SU-DHL-6 (cell line): ENCODE data around the gene NEFH.

ENCODE experiments used
- H2AFZ ChIP-seq: fragments of 200-600 bp; sonication (generic); 2 replicates; pipeline ENCODE4 v1.6.1; 2014; ENCODE audit warnings: low read depth, mild to moderate bottlenecking, moderate library complexity, mixed read lengths, antibody characterized with exemption, low read length; ENCODE audit not compliant: severe bottlenecking
- H3F3A ChIP-seq: fragments of 200-600 bp; shearing (Covaris generic); 2 replicates; pipeline ENCODE4 v1.6.0; 2016; ENCODE audit warnings: antibody characterized with exemption, mild to moderate bottlenecking; ENCODE audit not compliant: insufficient read depth
- H3K27ac ChIP-seq: fragments of 200-600 bp; sonication (generic); 2 replicates; pipeline ENCODE4 v1.5.1; 2016; ENCODE audit warnings: low read depth, mild to moderate bottlenecking, low read length, moderate library complexity, mixed read lengths
- H3K27me3 ChIP-seq: fragments of 200-600 bp; sonication (generic), shearing (Covaris generic); 2 replicates; pipeline ENCODE4 v1.6.0; 2014; ENCODE audit warnings: mild to moderate bottlenecking, low read length
- H3K36me3 ChIP-seq: fragments of 200-600 bp; sonication (generic); 2 replicates; pipeline ENCODE4 v1.6.1; 2014; ENCODE audit warnings: mild to moderate bottlenecking, low read length, mixed read lengths
- H3K4me2 ChIP-seq: fragments of 300-600, 200-600 bp; shearing (Covaris generic), sonication (generic); 2 replicates; pipeline ENCODE4 v1.6.0; 2014; ENCODE audit warnings: low read length, low read depth, mild to moderate bottlenecking; ENCODE audit not compliant: poor library complexity, severe bottlenecking
- H3K4me3 ChIP-seq: fragments of 200-600 bp; sonication (generic); 2 replicates; pipeline ENCODE4 v1.5.1; 2014; ENCODE audit warnings: antibody characterized with exemption, low read length, mild to moderate bottlenecking, mixed read lengths; ENCODE audit not compliant: insufficient read depth, poor library complexity, severe bottlenecking
- H3K79me2 ChIP-seq: fragments of 200-600 bp; sonication (generic); 2 replicates; pipeline ENCODE4 v1.6.1; 2014; ENCODE audit warnings: mild to moderate bottlenecking, low read length, moderate library complexity; ENCODE audit not compliant: insufficient read depth
- H3K9ac ChIP-seq: fragments of 200-600 bp; sonication (generic); 2 replicates; pipeline ENCODE4 v1.7.0; 2014; ENCODE audit warnings: mild to moderate bottlenecking, low read length
- H3K9me2 ChIP-seq: fragments of 200-600 bp; sonication (generic); replicated peaks from 2 replicates; pipeline ENCODE4 v1.6.1; 2014; ENCODE audit warnings: low read length; ENCODE audit not compliant: insufficient read depth
- H3K9me3 ChIP-seq: fragments of 200-600 bp; sonication (generic); 2 replicates; pipeline ENCODE4 v1.6.1; 2014; ENCODE audit warnings: low read length, mixed read lengths; ENCODE audit not compliant: insufficient read depth
- H4K20me1 ChIP-seq: fragments of 200-600 bp; sonication (generic); 2 replicates; pipeline ENCODE4 v1.6.1; 2014; ENCODE audit warnings: low read depth, mild to moderate bottlenecking, antibody characterized with exemption, low read length, moderate library complexity, mixed read lengths
- EZH2phosphoT487 ChIP-seq: fragments of 200-600 bp; sonication (generic), shearing (Covaris generic); conservative IDR thresholded peaks from 2 replicates; pipeline ENCODE4 v1.6.1; 2018; ENCODE audit warnings: mild to moderate bottlenecking, antibody characterized with exemption, low read length, moderate library complexity, mixed read lengths
- TF ChIP-seq, protein P1 (sequence below): fragments of 200-600 bp; sonication (generic); IDR thresholded peaks from one replicate; pipeline ENCODE4 v1.5.1; 2017; ENCODE audit warnings: antibody characterized with exemption, mild to moderate bottlenecking, low read length, moderate library complexity; ENCODE audit not compliant: insufficient read depth, poor library complexity, severe bottlenecking

NEFH gene

DNA sequence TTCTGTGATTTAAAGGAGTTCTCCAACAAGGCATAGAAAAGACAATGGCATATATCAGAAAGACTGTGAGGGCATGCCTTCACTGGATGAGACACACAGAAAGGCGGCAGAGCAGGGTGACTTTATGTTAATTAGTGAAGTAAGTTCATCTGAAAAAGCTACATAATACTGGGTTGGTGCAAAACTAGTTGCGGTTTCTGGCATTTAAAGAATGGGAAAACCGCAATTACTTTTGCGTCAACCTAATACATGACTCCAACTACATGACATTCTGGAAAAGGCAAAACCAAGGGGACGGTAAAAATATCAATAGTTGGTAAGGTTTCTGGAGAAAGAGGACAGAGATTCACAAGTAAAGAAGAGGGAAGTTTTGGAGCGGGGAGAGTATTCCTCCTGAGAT, 36.6 kb upstream of the NEFH start:
- no peaks in the 10 kb centered on the region for H4K20me1 ChIP-seq
- no peak overlapping the region for H3K4me2 ChIP-seq
- H3K27ac ChIP-seq = no peak overlapping the region
- no peaks in the 10 kb centered on the region for H3F3A ChIP-seq
- TF ChIP-seq EZH2phosphoT487 = no peak
- TF ChIP-seq, protein P1, sequence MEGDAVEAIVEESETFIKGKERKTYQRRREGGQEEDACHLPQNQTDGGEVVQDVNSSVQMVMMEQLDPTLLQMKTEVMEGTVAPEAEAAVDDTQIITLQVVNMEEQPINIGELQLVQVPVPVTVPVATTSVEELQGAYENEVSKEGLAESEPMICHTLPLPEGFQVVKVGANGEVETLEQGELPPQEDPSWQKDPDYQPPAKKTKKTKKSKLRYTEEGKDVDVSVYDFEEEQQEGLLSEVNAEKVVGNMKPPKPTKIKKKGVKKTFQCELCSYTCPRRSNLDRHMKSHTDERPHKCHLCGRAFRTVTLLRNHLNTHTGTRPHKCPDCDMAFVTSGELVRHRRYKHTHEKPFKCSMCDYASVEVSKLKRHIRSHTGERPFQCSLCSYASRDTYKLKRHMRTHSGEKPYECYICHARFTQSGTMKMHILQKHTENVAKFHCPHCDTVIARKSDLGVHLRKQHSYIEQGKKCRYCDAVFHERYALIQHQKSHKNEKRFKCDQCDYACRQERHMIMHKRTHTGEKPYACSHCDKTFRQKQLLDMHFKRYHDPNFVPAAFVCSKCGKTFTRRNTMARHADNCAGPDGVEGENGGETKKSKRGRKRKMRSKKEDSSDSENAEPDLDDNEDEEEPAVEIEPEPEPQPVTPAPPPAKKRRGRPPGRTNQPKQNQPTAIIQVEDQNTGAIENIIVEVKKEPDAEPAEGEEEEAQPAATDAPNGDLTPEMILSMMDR = no peak
- H2AFZ ChIP-seq = no peak overlapping the region
- no peaks in the 10 kb centered on the region for H3K9me2 ChIP-seq
- no peaks in the 10 kb centered on the region for H3K36me3 ChIP-seq
- no peaks in the 10 kb centered on the region for H3K27me3 ChIP-seq
- H3K9me3 ChIP-seq = no peaks in the 10 kb centered on the region
- no peaks in the 10 kb centered on the region for H3K79me2 ChIP-seq
- H3K9ac ChIP-seq = no peak overlapping the region
- no peak overlapping the region for H3K4me3 ChIP-seq

DNA sequence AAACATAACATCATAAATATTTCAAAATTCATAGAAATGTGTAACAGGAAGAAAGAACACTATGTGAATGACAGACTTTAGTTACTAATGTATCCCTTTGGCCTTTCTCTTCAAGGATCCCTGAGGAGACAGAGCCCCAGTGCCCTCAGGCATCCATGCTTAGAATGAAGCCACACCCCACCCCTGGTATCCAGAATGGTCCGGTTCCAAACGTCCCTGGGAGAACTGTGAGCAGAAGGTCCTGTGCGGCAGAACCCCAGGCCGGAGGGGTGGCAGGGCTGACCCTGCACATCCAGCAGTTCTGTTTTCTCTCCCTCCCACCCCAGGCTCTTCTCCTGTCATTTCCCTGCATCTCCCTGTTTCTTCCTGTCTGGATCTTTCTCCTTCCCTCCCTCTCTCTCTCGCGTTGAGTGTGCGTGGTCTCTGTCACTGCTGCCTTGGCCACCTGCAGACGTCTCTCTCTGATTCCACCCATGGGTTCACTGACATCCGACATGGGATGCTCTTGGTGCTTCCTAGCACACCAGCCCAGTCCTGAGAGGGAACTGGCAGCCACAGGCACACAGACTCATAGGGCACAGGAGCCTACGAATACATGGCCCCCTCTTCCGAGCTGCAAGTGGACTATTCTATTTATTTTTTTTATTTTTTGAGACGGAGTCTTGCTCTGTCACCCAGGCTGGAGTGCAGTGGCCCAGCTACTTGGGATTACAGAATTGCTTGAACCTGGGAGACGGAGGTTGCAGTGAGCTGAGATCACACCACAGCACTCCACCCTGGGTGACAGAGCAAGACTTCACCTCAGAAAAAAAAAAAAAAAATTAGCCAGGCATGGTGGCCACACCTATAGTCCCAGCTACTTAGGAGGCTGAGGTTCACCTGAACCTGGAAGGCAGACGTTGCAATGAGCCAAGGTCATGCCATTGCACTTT, 35.9 kb upstream of the NEFH start:
- Histone ChIP-seq H3K4me3 (no peak overlapping the region), H3K36me3 (no peaks in the 10 kb centered on the region), H3K27ac (no peak overlapping the region), H3K27me3 (no peaks in the 10 kb centered on the region), H2AFZ (no peak overlapping the region), H3K9me3 (no peaks in the 10 kb centered on the region), H4K20me1 (no peaks in the 10 kb centered on the region), H3F3A (no peaks in the 10 kb centered on the region), H3K9me2 (no peaks in the 10 kb centered on the region), H3K9ac (no peak overlapping the region), H3K79me2 (no peaks in the 10 kb centered on the region), H3K4me2 (no peak overlapping the region)
- no peak for TF ChIP-seq EZH2phosphoT487
- TF ChIP-seq, protein P1 = no peak

DNA sequence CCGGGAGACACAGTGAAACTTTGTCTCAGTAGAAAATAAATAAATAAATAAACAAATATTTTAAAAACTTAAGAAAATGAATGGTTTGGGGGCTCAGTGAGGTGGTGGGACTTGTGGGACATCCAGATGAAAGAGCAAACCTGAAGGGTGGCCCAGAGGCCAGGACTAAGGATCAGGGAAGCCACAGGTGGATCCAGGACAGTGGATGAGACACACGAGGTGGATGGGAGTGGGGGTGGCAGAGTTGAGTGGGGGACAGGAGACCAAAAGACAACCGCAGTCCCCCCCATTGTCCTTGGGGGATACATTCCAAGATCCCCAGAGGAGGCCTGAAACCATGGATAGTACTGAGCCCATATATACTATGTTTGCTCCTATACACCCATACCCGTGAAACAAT, 34.5 kb upstream of the NEFH start:
- Histone ChIP-seq H2AFZ (no peak overlapping the region), H4K20me1 (no peaks in the 10 kb centered on the region), H3K79me2 (no peaks in the 10 kb centered on the region), H3K9ac (no peak overlapping the region), H3K27me3 (no peaks in the 10 kb centered on the region), H3K9me2 (no peaks in the 10 kb centered on the region), H3K36me3 (no peaks in the 10 kb centered on the region), H3K4me2 (no peak overlapping the region), H3K9me3 (no peaks in the 10 kb centered on the region), H3K27ac (no peak overlapping the region), H3F3A (no peaks in the 10 kb centered on the region), H3K4me3 (no peak overlapping the region)
- TF ChIP-seq, protein P1 = no peak
- no peak for TF ChIP-seq EZH2phosphoT487
